Measurements from ENCODE around the gene MICAL1. TPM values are rescaled to one million over a fixed set of nuclear protein-coding genes. Genes with fewer than 3 reads are reported as not detected.
A peak's percentile ranks its signal among the peaks of the same experiment; 100 is the strongest.

MICAL1 gene
- total and polyA plus RNA-seq, 2 donors (not counting 1 experiment from before 2014, with no cell fraction given) = 202 to 319 TPM

DNA sequence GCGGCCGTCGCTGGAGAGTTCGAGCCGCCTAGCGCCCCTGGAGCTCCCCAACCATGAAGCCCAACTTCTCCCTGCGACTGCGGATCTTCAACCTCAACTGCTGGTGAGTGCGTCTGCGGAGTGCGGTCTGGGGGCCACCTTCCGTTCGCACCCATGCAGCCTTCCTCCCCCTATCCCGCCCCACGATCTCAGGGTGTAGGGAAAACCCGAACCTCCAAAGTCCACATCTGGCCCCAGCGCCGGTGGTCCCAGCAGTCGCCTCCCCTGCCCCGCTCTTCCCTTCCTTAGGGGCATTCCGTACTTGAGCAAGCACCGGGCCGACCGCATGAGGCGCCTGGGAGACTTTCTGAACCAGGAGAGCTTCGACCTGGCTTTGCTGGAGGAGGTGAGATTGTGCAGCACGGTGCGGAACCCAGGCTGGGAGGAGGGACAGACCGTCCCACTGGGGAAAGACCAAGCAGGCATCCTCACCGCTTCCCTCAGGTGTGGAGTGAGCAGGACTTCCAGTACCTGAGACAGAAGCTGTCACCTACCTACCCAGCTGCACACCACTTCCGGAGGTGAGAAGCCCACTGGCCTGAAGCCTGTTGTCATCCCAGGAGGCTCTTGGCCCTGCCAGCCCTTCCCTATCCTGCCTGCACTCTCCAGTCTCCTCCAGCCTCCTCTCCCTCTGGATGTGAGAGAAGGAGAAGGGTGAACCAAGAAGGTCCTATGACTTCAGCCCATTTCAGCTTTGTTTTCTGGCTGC lies 14.3 kb downstream of the MICAL1 start:
- ATAC-seq (ENCODE audit: low read depth) = no peak
- H4K20me1 ChIP-seq (ENCODE audit: control insufficient read depth, insufficient read depth, low read length, poor library complexity, severe bottlenecking) = peaks cover 19% of the 10 kb centered on the region
- intact Hi-C loops (cut with micrococcal nuclease) = loop anchor here (1.0 to 2.0 kb wide), 4 partner anchors 8 to 876 kb away; partner anchors contain the start of gene CDC40

More for the DNA sequence above, 14.3 kb downstream of the MICAL1 start:
- CTCF ChIA-PET = interaction anchor here (0.6 to 5.6 kb wide), 15 partner anchors 13 to 1588 kb away, joined by 3 to 55 read pairs (median 5); partner anchors contain the start of genes CD164, MICAL1 and ZBTB24
- H3K4me1 ChIP-seq (ENCODE audit: control insufficient read depth in 2 of 2, insufficient read depth in 2 of 2, low read length in 2 of 2) = peaks cover 21 to 30% of the 10 kb centered on the region in 2 donors
- Mint-ChIP-seq H3K4me1 (peaks cover 31% of the 10 kb centered on the region), H3K4me3 (peak overlapping the region; percentile 97), H3K9me3 (ENCODE audit: insufficient read depth) (no peaks in the 10 kb centered on the region), H3K27ac (peak overlapping the region; percentile 96), H3K27me3 (no peaks in the 10 kb centered on the region)
- H3K36me3 ChIP-seq (replicated peaks in 1 of 2; ENCODE audit: control extremely low read depth in 1 of 2, control insufficient read depth in 1 of 2, extremely low read depth in 1 of 2, insufficient read depth in 2 of 2, low read length in 1 of 2) = peaks cover 0 to 38% of the 10 kb centered on the region in 2 experiments
- peak overlapping the region; percentile 83 for H2AFZ ChIP-seq (ENCODE audit: insufficient read depth, low read depth, low read length, poor library complexity, severe bottlenecking)
- peak overlapping the region; percentile 98 for H3K9ac ChIP-seq (ENCODE audit: low read length)
- H3K27me3 ChIP-seq (replicated peaks in 1 of 4; ENCODE audit: control extremely low read depth in 1 of 4, control insufficient read depth in 3 of 4, insufficient read depth in 4 of 4, low read length in 3 of 4) = no peaks in the 10 kb centered on the region
- no peak for DNase-seq
- peak overlapping the region; percentile 0 to 93 (median 90) for H3K4me3 ChIP-seq (ENCODE audit: control extremely low read depth in 1 of 5, extremely low read depth in 1 of 5, insufficient read depth in 1 of 5, low read depth in 2 of 5, low read length in 4 of 5)
- peaks cover 25% of the 10 kb centered on the region for H3K79me2 ChIP-seq (ENCODE audit: control insufficient read depth, insufficient read depth, low read length)
- no peaks in the 10 kb centered on the region for H3K9me3 ChIP-seq (ENCODE audit: control extremely low read depth in 1 of 3, control insufficient read depth in 2 of 3, insufficient read depth in 1 of 3, low read length in 2 of 3)
- POLR2A ChIA-PET = interaction anchor here (0.6 to 2.9 kb wide), 11 partner anchors 9 to 351 kb away, joined by 3 to 35 read pairs (median 8); partner anchors contain the start of genes AK9, CD164, CEP57L1 and FIG4
- peak overlapping the region; percentile 79 to 98 for H3K27ac ChIP-seq (ENCODE audit: low read length in 2 of 2)
- WGBS (ENCODE audit: insufficient coverage) = 0% methylated on average over 21 of the region's 31 CpGs
- TF ChIP-seq EZH2 (IDR thresholded peaks at IDR 0.05; ENCODE audit: borderline replicate concordance, insufficient read depth, low read depth, low read length, poor library complexity, severe bottlenecking) = no peak
- TF ChIP-seq, protein P1, sequence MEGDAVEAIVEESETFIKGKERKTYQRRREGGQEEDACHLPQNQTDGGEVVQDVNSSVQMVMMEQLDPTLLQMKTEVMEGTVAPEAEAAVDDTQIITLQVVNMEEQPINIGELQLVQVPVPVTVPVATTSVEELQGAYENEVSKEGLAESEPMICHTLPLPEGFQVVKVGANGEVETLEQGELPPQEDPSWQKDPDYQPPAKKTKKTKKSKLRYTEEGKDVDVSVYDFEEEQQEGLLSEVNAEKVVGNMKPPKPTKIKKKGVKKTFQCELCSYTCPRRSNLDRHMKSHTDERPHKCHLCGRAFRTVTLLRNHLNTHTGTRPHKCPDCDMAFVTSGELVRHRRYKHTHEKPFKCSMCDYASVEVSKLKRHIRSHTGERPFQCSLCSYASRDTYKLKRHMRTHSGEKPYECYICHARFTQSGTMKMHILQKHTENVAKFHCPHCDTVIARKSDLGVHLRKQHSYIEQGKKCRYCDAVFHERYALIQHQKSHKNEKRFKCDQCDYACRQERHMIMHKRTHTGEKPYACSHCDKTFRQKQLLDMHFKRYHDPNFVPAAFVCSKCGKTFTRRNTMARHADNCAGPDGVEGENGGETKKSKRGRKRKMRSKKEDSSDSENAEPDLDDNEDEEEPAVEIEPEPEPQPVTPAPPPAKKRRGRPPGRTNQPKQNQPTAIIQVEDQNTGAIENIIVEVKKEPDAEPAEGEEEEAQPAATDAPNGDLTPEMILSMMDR (IDR thresholded peaks at IDR 0.05) = peak; percentile 31
- peak overlapping the region; percentile 83 for H3K4me2 ChIP-seq (replicated peaks; ENCODE audit: low read depth, low read length, poor library complexity, severe bottlenecking)

Measured in B cell (primary cell).